ENCODE data around the gene DGKG. TPM values are rescaled to one million over a fixed set of nuclear protein-coding genes. Genes with fewer than 3 reads are reported as not detected.

The DGKG gene
- total RNA-seq, 4 donors from 2014 or later: 0.70 to 13.2 (median 5.9) TPM

GRCh38 chr3:186365202-186365974 is 3.4 kb upstream of the DGKG start:
- no peak for DNase-seq
- TF ChIP-seq POLR2A (IDR thresholded peaks at IDR 0.05): no peak
- H3K27me3 ChIP-seq: peaks cover 0 to 15% of the 10 kb centered on the region in 2 donors
- no peak overlapping the region for H3K27ac ChIP-seq
- no peak overlapping the region for H3K4me3 ChIP-seq
- no peaks in the 10 kb centered on the region for H3K36me3 ChIP-seq
- H3K4me1 ChIP-seq: peaks cover 0 to 26% (median 2%) of the 10 kb centered on the region in 4 donors
- no peaks in the 10 kb centered on the region for H3K9me3 ChIP-seq

GRCh38 chr3:186362988-186363387 is 954 bp upstream of the DGKG start:
- H3K36me3 ChIP-seq: no peaks in the 10 kb centered on the region
- H3K4me1 ChIP-seq: peaks cover 0 to 31% (median 2%) of the 10 kb centered on the region in 4 donors
- TF ChIP-seq CTCF (IDR thresholded peaks at IDR 0.05): no peak
- no peak for TF ChIP-seq POLR2A (IDR thresholded peaks at IDR 0.05)
- no peak overlapping the region for H3K27ac ChIP-seq
- DNase-seq: no peak
- H3K27me3 ChIP-seq: peaks cover 0 to 15% of the 10 kb centered on the region in 2 donors
- no peaks in the 10 kb centered on the region for H3K9me3 ChIP-seq
- no peak overlapping the region for H3K4me3 ChIP-seq

- Histone ChIP-seq H3K9me3 (no peaks in the 10 kb centered on the region), H3K36me3 (no peaks in the 10 kb centered on the region), H3K4me3 (peak overlapping the region; percentile 38 to 53 (median 50)), H3K27me3 (peaks cover 0 to 15% of the 10 kb centered on the region in 2 donors), H3K27ac (peak overlapping the region in 2 of 4 donors; percentile 43 to 63), H3K4me1 (peaks cover 0 to 31% (median 2%) of the 10 kb centered on the region in 4 donors)
- no peak for DNase-seq
- no peak for TF ChIP-seq POLR2A (IDR thresholded peaks at IDR 0.05)
- TF ChIP-seq CTCF (IDR thresholded peaks at IDR 0.05): no peak
Observed at GRCh38 chr3:186362537-186362842, 456 bp upstream of the DGKG start.

- peak overlapping the region in 3 of 4 donors; percentile 8 to 63 (median 43) for H3K27ac ChIP-seq
- peak overlapping the region; percentile 38 to 53 (median 50) for H3K4me3 ChIP-seq
- H3K27me3 ChIP-seq: peaks cover 0 to 15% of the 10 kb centered on the region in 2 donors
- H3K9me3 ChIP-seq: no peaks in the 10 kb centered on the region
- H3K36me3 ChIP-seq: no peaks in the 10 kb centered on the region
- peaks cover 0 to 31% (median 2%) of the 10 kb centered on the region in 4 donors for H3K4me1 ChIP-seq
- no peak for TF ChIP-seq POLR2A (IDR thresholded peaks at IDR 0.05)
- no peak for TF ChIP-seq CTCF (IDR thresholded peaks at IDR 0.05)
- DNase-seq: no peak
Observed at GRCh38 chr3:186361246-186361761, 730 bp downstream of the DGKG start.

DNA sequence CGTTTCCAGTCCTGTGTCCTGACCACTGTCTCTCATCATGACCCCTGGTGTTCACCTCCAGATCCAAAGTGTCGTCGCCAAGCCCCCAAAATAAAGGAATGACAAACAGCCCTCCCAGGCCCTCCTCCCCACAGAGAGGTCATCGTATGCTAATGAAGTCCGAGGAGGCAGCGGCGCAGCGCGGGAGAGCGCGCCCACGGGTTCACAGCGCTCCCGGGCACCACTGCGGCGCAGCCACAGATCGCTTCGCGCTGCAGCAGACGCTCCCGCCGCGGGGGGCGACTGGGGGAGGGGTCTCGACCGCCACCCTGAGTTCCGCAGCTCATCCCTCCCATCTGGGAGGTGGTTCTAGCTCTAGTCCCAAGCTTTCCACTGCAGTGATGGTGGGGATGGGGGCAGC is 1.3 kb downstream of the DGKG start:
- Histone ChIP-seq H3K4me3 (peak overlapping the region; percentile 38 to 53 (median 50)), H3K27me3 (peaks cover 0 to 15% of the 10 kb centered on the region in 2 donors), H3K9me3 (no peaks in the 10 kb centered on the region), H3K36me3 (no peaks in the 10 kb centered on the region), H3K4me1 (peaks cover 0 to 31% (median 2%) of the 10 kb centered on the region in 4 donors), H3K27ac (peak overlapping the region in 2 of 4 donors; percentile 8 to 43)
- TF ChIP-seq POLR2A (IDR thresholded peaks at IDR 0.05) (no peak), CTCF (IDR thresholded peaks at IDR 0.05) (no peak)
- no peak for DNase-seq

DNA sequence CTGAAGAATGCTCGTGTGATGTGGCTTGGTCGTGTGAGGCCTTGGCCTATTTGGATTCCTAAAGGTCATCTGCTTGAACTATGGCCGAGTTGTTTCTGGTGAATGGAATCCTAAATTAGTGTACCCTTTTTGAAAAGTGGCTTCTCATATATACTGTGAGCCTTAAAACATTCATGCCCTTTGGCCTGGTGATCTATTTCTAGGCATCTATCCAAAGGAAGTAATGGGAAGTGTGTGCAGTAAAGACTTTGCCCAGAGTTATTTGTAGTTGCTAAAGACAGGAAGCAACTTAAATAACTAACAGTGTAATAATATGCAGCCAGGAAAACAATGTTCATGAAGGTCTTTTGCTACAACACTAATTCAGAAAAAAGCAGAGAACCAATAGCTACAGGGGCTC is 3.0 kb downstream of the DGKG start:
- Histone ChIP-seq H3K4me3 (no peak overlapping the region), H3K9me3 (no peaks in the 10 kb centered on the region), H3K4me1 (peaks cover 0 to 31% (median 2%) of the 10 kb centered on the region in 4 donors), H3K27ac (no peak overlapping the region), H3K27me3 (peaks cover 0 to 15% of the 10 kb centered on the region in 2 donors), H3K36me3 (no peaks in the 10 kb centered on the region)
- TF ChIP-seq CTCF (IDR thresholded peaks at IDR 0.05) (no peak), POLR2A (IDR thresholded peaks at IDR 0.05) (no peak)
- DNase-seq: no peak

Data from Peyer's patch (tissue), 4 donors.